ENCODE results near the gene LRRFIP2.

Gene LRRFIP2

GRCh38 chr3:37200141-37200540 is 25.8 kb upstream of the LRRFIP2 start:
- DNase-seq (ENCODE audit: low read depth), result peak; percentile 25
- TF ChIP-seq CTCF (conservative IDR thresholded peaks at IDR 0.05; ENCODE audit: low read length), result no peak
- H3K4me3 ChIP-seq (ENCODE audit: low read length), result no peak overlapping the region

- H3K4me3 ChIP-seq (ENCODE audit: low read length), result no peak overlapping the region
- no peak for TF ChIP-seq CTCF (conservative IDR thresholded peaks at IDR 0.05; ENCODE audit: low read length)
- peak; percentile 76 for DNase-seq (ENCODE audit: low read depth)
Measured at GRCh38 chr3:37198996-37199395, 24.6 kb upstream of the LRRFIP2 start.

- no peak for TF ChIP-seq CTCF (conservative IDR thresholded peaks at IDR 0.05; ENCODE audit: low read length)
- no peak for DNase-seq (ENCODE audit: low read depth)
- no peak overlapping the region for H3K4me3 ChIP-seq (ENCODE audit: low read length)
Measured at GRCh38 chr3:37198547-37198946, 24.2 kb upstream of the LRRFIP2 start.

GRCh38 chr3:37197810-37198371 is 23.5 kb upstream of the LRRFIP2 start:
- H3K4me3 ChIP-seq (ENCODE audit: low read length), result no peak overlapping the region
- peak; percentile 88 for DNase-seq (ENCODE audit: low read depth)
- no peak for TF ChIP-seq CTCF (conservative IDR thresholded peaks at IDR 0.05; ENCODE audit: low read length)

GRCh38 chr3:37194533-37194932 is 20.2 kb upstream of the LRRFIP2 start:
- no peak for TF ChIP-seq CTCF (conservative IDR thresholded peaks at IDR 0.05; ENCODE audit: low read length)
- DNase-seq (ENCODE audit: low read depth), result no peak
- no peak overlapping the region for H3K4me3 ChIP-seq (ENCODE audit: low read length)

GRCh38 chr3:37190667-37191066 is 16.3 kb upstream of the LRRFIP2 start:
- no peak for DNase-seq (ENCODE audit: low read depth)
- H3K4me3 ChIP-seq (ENCODE audit: low read length), result no peak overlapping the region
- no peak for TF ChIP-seq CTCF (conservative IDR thresholded peaks at IDR 0.05; ENCODE audit: low read length)

GRCh38 chr3:37189109-37189508 is 14.7 kb upstream of the LRRFIP2 start:
- DNase-seq (ENCODE audit: low read depth), result no peak
- TF ChIP-seq CTCF (conservative IDR thresholded peaks at IDR 0.05; ENCODE audit: low read length), result no peak
- H3K4me3 ChIP-seq (ENCODE audit: low read length), result no peak overlapping the region

Measured in AG10803 (cell line).